ENCODE measurements around the gene SAPCD2.

SAPCD2 gene

GRCh38 chr9:137031904-137032640 lies 38.3 kb downstream of the SAPCD2 start, which contains the start of gene FUT7:
TSS of gene FUT7 (minus strand) at chr9:137032088. CDS start at chr9:137031991, 97 bp downstream.
- DNase-seq (ENCODE audit: low read depth in 2 of 2): peak in 1 of 2 donors; percentile 27

- DNase-seq (ENCODE audit: low read depth in 2 of 2): peak in 1 of 2 donors; percentile 27
Observed at GRCh38 chr9:137030538-137031527, 39.5 kb downstream of the SAPCD2 start.

- no peak for DNase-seq (ENCODE audit: low read depth in 2 of 2)
Observed at GRCh38 chr9:137030006-137030405, 40.4 kb downstream of the SAPCD2 start.

GRCh38 chr9:137029058-137029936 lies 41.1 kb downstream of the SAPCD2 start:
- peak in 1 of 2 donors; percentile 76 for DNase-seq (ENCODE audit: low read depth in 2 of 2)

- DNase-seq (ENCODE audit: low read depth in 2 of 2): peak in 1 of 2 donors; percentile 48
Observed at GRCh38 chr9:137028263-137029057, 41.9 kb downstream of the SAPCD2 start.

- DNase-seq (ENCODE audit: low read depth in 2 of 2): no peak
Observed at GRCh38 chr9:137027369-137028262, 42.7 kb downstream of the SAPCD2 start, which contains the start of gene ABCA2. TSS of gene ABCA2 (minus strand) at chr9:137028237. CDS start at chr9:137028140, 97 bp downstream.

- no peak for DNase-seq (ENCODE audit: low read depth in 2 of 2)
Observed at GRCh38 chr9:137026828-137027227, 43.5 kb downstream of the SAPCD2 start.

GRCh38 chr9:137026384-137026783 lies 44.0 kb downstream of the SAPCD2 start:
- DNase-seq (ENCODE audit: low read depth in 2 of 2): no peak

- no peak for DNase-seq (ENCODE audit: low read depth in 2 of 2)
Observed at GRCh38 chr9:137025517-137025966, 44.8 kb downstream of the SAPCD2 start.

GRCh38 chr9:137023583-137023991 lies 46.8 kb downstream of the SAPCD2 start:
- DNase-seq (ENCODE audit: low read depth in 2 of 2): no peak

GRCh38 chr9:137023157-137023556 lies 47.2 kb downstream of the SAPCD2 start:
- DNase-seq (ENCODE audit: low read depth in 2 of 2): no peak

GRCh38 chr9:137022662-137023008 lies 47.7 kb downstream of the SAPCD2 start:
- DNase-seq (ENCODE audit: low read depth in 2 of 2): no peak

GRCh38 chr9:137021979-137022661 lies 48.2 kb downstream of the SAPCD2 start:
- DNase-seq (ENCODE audit: low read depth in 2 of 2): peak; percentile 77 to 79

GRCh38 chr9:137021568-137021978 lies 48.8 kb downstream of the SAPCD2 start:
- no peak for DNase-seq (ENCODE audit: low read depth in 2 of 2)

GRCh38 chr9:137020771-137021567 lies 49.4 kb downstream of the SAPCD2 start:
- no peak for DNase-seq (ENCODE audit: low read depth in 2 of 2)

- DNase-seq (ENCODE audit: low read depth in 2 of 2): no peak
Observed at GRCh38 chr9:137019891-137020683, 50.3 kb downstream of the SAPCD2 start.

All from stimulated activated CD4-positive, alpha-beta T cell treated with anti-CD3 and anti-CD28 coated beads, Interleukin-15, amount 100 ng/mL, for 48 hours (primary cell).